Panc1 (cell line): ENCODE data around the gene POLG.

Experiments
- CTCF ChIP-seq: fragments of 450-650 bp; IDR thresholded peaks from 2 replicates; pipeline ENCODE4 v1.5.1; 2017; ENCODE audit warnings: mild to moderate bottlenecking
- SIN3A ChIP-seq: IDR thresholded peaks from 2 replicates; pipeline ENCODE4 v1.6.1; 2012; ENCODE audit warnings: low read depth, mild to moderate bottlenecking, low read length, moderate library complexity, borderline replicate concordance; ENCODE audit not compliant: insufficient read depth

GRCh38 chr15:89282631-89283030, 52.0 kb downstream of the POLG start:
- TF ChIP-seq CTCF (no peak), SIN3A (no peak)
